Sigmoid colon (tissue), 4 donors: Measurements from ENCODE around the gene PRKN.

Source experiments
- CTCF ChIP-seq, 4 experiments: fragments of 450-650 bp in 3 of 4; fragments of 200-600 bp in 1 of 4; IDR thresholded peaks; one replicate each; pipeline ENCODE4 v1.5.1; 2016 to 2019; ENCODE audit warnings: antibody characterized with exemption in 4 of 4, mild to moderate bottlenecking in 3 of 4, moderate library complexity in 2 of 4
- POLR2A ChIP-seq, 2 donors: fragments of 450-650 bp; IDR thresholded peaks; one replicate each; pipeline ENCODE4 v1.6.1; 2016; ENCODE audit warnings: antibody characterized with exemption in 2 of 2, mild to moderate bottlenecking in 2 of 2, moderate library complexity in 2 of 2
- POLR2AphosphoS5 ChIP-seq, 4 donors: sonication (generic); formaldehyde crosslinking; IDR thresholded peaks; one replicate each; pipeline ENCODE4 v1.6.1; 2017; ENCODE audit warnings: antibody characterized with exemption in 4 of 4

DNA sequence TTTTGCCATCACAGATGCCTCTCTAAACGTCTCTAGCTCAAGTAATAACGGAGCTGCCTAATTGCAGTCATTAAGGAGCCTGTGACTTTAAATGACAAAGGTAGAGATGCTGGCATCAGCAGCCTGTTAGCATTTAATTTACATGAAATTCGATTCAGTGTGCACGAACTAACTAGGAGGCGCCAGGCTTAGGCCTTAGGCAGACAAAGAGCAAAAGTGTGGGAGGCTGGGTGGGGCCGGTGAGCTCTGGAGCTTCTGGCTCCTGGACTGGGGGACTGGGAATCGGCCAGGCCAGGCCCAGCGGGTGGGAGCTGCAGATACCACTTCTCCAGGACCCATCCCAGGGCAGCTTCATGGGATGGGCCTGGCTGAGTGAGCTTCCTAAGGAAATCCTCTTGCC, 1283.7 kb downstream of the PRKN start:
- TF ChIP-seq CTCF (IDR thresholded peaks at IDR 0.05) = no peak
- no peak for TF ChIP-seq POLR2A (IDR thresholded peaks at IDR 0.05)
- no peak for TF ChIP-seq POLR2AphosphoS5 (IDR thresholded peaks at IDR 0.05)
